HCT116 (cell line): ENCODE results near the gene MRPL58. TPM values are rescaled to one million over a fixed set of nuclear protein-coding genes. Genes with fewer than 3 reads are reported as not detected.

Experiments used
- ATAC-seq: fragments of 200-7000 bp; cut with Tn5 transposase; 2 replicates; pipeline ENCODE4 v1.9.1; 2020; ENCODE audit warnings: mild to moderate bottlenecking, moderate library complexity
- BruUV-seq: library from RNA; stranded (reverse); fragments of 400-500 nt; replicated peaks from 2 replicates; lab custom pipeline; 2021; lab: Mats Ljungman, UMichigan
- CTCF ChIA-PET: fragments of 300-600 bp; sonication (Branson Sonifier 250); formaldehyde crosslinking; loops from one replicate; lab custom pipeline; 2021; ENCODE audit warnings: antibody characterized with exemption; lab: Charles Lee
- POLR2A ChIA-PET: fragments of 300-600, 350-600 bp; sonication (Branson Sonifier 250); formaldehyde crosslinking; loops from one replicate; lab custom pipeline; 2021; ENCODE audit warnings: antibody characterized with exemption; lab: Charles Lee
- RAD21 ChIA-PET, 2 experiments: fragments of 300-600 bp; sonication (Branson Sonifier 250); formaldehyde crosslinking; loops; one replicate each; lab custom pipeline; 2023; ENCODE audit warnings: low total read pairs in 2 of 2; ENCODE audit not compliant: uncharacterized antibody in 2 of 2, unreplicated experiment in 2 of 2, low non-redundant PET in 1 of 2; lab: Charles Lee
- DNase-seq: peaks from one replicate; pipeline ENCODE4 v3.0.0-alpha.2; 2010; ENCODE audit warnings: low read depth, low spot score
- H2AFZ ChIP-seq: fragments of 200-600 bp; shearing (Covaris generic), sonication (generic); 2 replicates; pipeline ENCODE4 v1.6.1; 2017; ENCODE audit warnings: low read depth, mixed run types, mixed read lengths, antibody characterized with exemption, low read length; ENCODE audit not compliant: poor library complexity, severe bottlenecking
- H3K27ac ChIP-seq: 2 replicates; pipeline ENCODE4 v1.5.1; 2012; ENCODE audit warnings: low read depth, low read length
- H3K27me3 ChIP-seq: fragments of 200-600 bp; sonication (generic); 2 replicates; pipeline ENCODE4 v1.6.1; 2016; ENCODE audit warnings: mixed run types, low read length, mixed read lengths; ENCODE audit not compliant: insufficient read depth
- H3K36me3 ChIP-seq, 2 experiments: fragments of 200-500 bp in 1 of 2; fragments of 200-600 bp in 1 of 2; sonication (Bioruptor generic) in 1 of 2; sonication (generic) in 1 of 2; 2 replicates each; pipeline versions ENCODE4 v1.5.1 to v1.6.1; 2014 to 2016; ENCODE audit warnings: low read length in 2 of 2, inconsistent platforms in 1 of 2, mixed read lengths in 1 of 2, mixed run types in 1 of 2; ENCODE audit not compliant: insufficient read depth in 2 of 2, control insufficient read depth in 1 of 2
- H3K4me1 ChIP-seq, 2 experiments: fragments of 200-600 bp in 1 of 2; sonication (generic) in 1 of 2; 2 replicates each; pipeline versions ENCODE4 v1.5.1 to v1.6.1; 2012 to 2017; ENCODE audit warnings: low read length in 2 of 2, inconsistent platforms in 1 of 2, mild to moderate bottlenecking in 1 of 2, mixed read lengths in 1 of 2, mixed run types in 1 of 2, moderate library complexity in 1 of 2; ENCODE audit not compliant: insufficient read depth in 2 of 2, control insufficient read depth in 1 of 2
- H3K4me2 ChIP-seq: fragments of 200-600 bp; sonication (generic); 2 replicates; pipeline ENCODE4 v1.6.1; 2017; ENCODE audit warnings: mixed run types, low read length, mixed read lengths
- H3K4me3 ChIP-seq, 2 experiments: fragments of 200-600 bp in 1 of 2; sonication (generic) in 1 of 2; replicated peaks in 1 of 2; 2 replicates each; pipeline ENCODE4 v1.5.1; 2011 to 2016; ENCODE audit warnings: low read length in 2 of 2, control low read depth in 1 of 2, low read depth in 1 of 2, mild to moderate bottlenecking in 1 of 2, mixed read lengths in 1 of 2, mixed run types in 1 of 2
- H3K79me2 ChIP-seq: fragments of 200-600 bp; sonication (generic); 2 replicates; pipeline ENCODE4 v1.6.1; 2017; ENCODE audit warnings: mild to moderate bottlenecking, mixed run types, low read length, moderate library complexity, mixed read lengths; ENCODE audit not compliant: insufficient read depth
- H3K9ac ChIP-seq: fragments of 200-600 bp; sonication (generic); 2 replicates; pipeline ENCODE4 v1.6.1; 2016; ENCODE audit warnings: low read length, mixed read lengths
- H3K9me2 ChIP-seq: fragments of 200-600 bp; sonication (generic), shearing (Covaris generic); 2 replicates; pipeline ENCODE4 v1.6.1; 2017; ENCODE audit warnings: mixed run types, mild to moderate bottlenecking, moderate library complexity; ENCODE audit not compliant: insufficient read depth
- H3K9me3 ChIP-seq, 2 experiments: fragments of 200-500 bp in 1 of 2; fragments of 200-600 bp in 1 of 2; sonication (Bioruptor generic) in 1 of 2; sonication (generic) in 1 of 2; 2 replicates each; pipeline ENCODE4 v1.6.1; 2014 to 2017; ENCODE audit warnings: low read length in 2 of 2, mixed read lengths in 2 of 2, inconsistent platforms in 1 of 2, low read depth in 1 of 2, mild to moderate bottlenecking in 1 of 2, mixed run types in 1 of 2, moderate library complexity in 1 of 2; ENCODE audit not compliant: control insufficient read depth in 1 of 2, insufficient read depth in 1 of 2
- H4K20me1 ChIP-seq: fragments of 200-600 bp; sonication (generic), shearing (Covaris generic); 2 replicates; pipeline ENCODE4 v1.6.1; 2017; ENCODE audit warnings: mixed run types, mild to moderate bottlenecking, moderate library complexity; ENCODE audit not compliant: insufficient read depth
- ATF3 ChIP-seq: IDR thresholded peaks from 2 replicates; pipeline ENCODE4 v1.6.1; 2012
- EZH2 ChIP-seq: fragments of 200-600 bp; sonication (generic); IDR thresholded peaks from 2 replicates; pipeline ENCODE4 v1.6.1; 2017; ENCODE audit warnings: antibody characterized with exemption, mixed run types
- EZH2phosphoT487 ChIP-seq: fragments of 200-600 bp; IDR thresholded peaks from 2 replicates; pipeline ENCODE4 v1.6.1; 2018; ENCODE audit warnings: antibody characterized with exemption, borderline replicate concordance
- MAX ChIP-seq: IDR thresholded peaks from 2 replicates; pipeline ENCODE4 v1.6.1; 2012
- RAD21 ChIP-seq: IDR thresholded peaks from 2 replicates; pipeline ENCODE4 v1.6.1; 2012; ENCODE audit warnings: low read depth, mild to moderate bottlenecking
- SIN3A ChIP-seq: IDR thresholded peaks from 2 replicates; pipeline ENCODE4 v1.6.1; 2012; ENCODE audit warnings: low read depth
- ZFX ChIP-seq: fragments of 450-650 bp; IDR thresholded peaks from 2 replicates; pipeline ENCODE4 v1.6.1; 2017
- intact Hi-C: fragments of 100-400 bp; cut with micrococcal nuclease; formaldehyde crosslinking; loops from 2 replicates; pipeline ENCODE4 v1.10.0; 2022
- total RNA-seq: library from RNA; stranded (reverse); gene quantifications from one replicate; pipeline ENCODE4 v1.2.1, GENCODE V29; 2021; ENCODE audit not compliant: unreplicated experiment
- TF ChIP-seq, protein P1 (sequence below): IDR thresholded peaks from 2 replicates; pipeline ENCODE4 v1.6.1; 2011; ENCODE audit warnings: mild to moderate bottlenecking, low read length, moderate library complexity; ENCODE audit not compliant: insufficient replicate concordance; ENCODE audit errors: extremely low read depth

The MRPL58 gene
- total RNA-seq, 1 experiment from 2014 or later = 80.5 TPM

DNA sequence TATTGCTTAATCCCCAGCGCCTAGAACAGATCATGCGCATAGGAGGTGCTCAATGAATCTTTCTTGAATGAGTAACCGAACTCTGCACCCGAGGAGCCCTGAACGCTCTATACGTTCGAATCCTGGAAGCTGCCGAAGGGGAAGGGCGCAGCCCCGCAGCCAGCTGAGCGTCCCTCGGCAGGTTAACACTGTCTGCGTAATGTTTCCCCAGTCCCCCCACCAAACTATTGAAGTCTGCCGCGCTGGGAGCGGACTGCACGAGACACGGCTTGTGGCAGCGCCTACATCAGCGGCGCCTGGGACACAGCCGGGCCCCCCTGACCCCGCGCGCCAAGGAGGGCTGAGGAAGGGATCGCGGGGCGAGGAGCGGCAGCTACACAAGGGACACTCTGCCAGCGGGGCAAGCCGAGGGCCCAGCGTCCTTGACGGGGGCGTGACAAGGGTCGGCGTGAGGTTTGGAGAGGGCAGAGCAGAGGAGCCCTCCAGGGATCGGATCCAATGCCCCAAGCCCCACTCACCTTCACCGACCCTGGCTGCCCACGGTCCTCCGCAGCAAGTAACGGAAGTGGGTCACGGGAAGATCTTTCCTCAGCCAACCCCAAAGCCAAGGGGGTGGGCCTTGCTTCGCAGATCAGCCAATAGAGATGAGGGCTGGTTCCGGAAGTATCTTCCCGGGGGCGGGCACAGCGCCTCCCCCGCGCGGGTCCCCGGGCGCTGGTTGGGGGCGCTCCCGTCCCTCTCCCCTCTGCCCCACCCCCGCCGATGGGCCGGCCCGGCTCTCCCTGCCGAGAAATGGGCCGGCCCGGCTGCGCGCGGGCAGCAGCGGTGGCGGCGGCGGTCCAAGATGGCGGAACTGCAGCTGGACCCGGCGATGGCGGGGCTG, 34.2 kb downstream of the MRPL58 start, which contains the start of the genes ATP5PD and KCTD2 (continued):
- TF ChIP-seq, protein P1, sequence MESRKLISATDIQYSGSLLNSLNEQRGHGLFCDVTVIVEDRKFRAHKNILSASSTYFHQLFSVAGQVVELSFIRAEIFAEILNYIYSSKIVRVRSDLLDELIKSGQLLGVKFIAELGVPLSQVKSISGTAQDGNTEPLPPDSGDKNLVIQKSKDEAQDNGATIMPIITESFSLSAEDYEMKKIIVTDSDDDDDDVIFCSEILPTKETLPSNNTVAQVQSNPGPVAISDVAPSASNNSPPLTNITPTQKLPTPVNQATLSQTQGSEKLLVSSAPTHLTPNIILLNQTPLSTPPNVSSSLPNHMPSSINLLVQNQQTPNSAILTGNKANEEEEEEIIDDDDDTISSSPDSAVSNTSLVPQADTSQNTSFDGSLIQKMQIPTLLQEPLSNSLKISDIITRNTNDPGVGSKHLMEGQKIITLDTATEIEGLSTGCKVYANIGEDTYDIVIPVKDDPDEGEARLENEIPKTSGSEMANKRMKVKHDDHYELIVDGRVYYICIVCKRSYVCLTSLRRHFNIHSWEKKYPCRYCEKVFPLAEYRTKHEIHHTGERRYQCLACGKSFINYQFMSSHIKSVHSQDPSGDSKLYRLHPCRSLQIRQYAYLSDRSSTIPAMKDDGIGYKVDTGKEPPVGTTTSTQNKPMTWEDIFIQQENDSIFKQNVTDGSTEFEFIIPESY = no peak
- TF ChIP-seq RAD21 (no peak; the same call in 1 of the 2 replicates), ATF3 (no peak), EZH2 (no peak), MAX (peak; percentile 55; the same call in 1 of the 2 replicates)

- peak overlapping the region; percentile 86 to 98 for H3K4me3 ChIP-seq
- H3K9me3 ChIP-seq = no peaks in the 10 kb centered on the region
- ATAC-seq (peak; percentile 20), DNase-seq (no peak)
- ChIA-PET POLR2A (interaction anchor here (2.9 kb wide), 1 partner anchor 13 kb away, joined by 13 read pairs; no protein-coding TSS in a partner anchor), CTCF (interaction anchor here (1.0 to 3.6 kb wide), 3 partner anchors 12 to 86 kb away, joined by 3 to 12 read pairs (median 11); no protein-coding TSS in a partner anchor), RAD21 (no interaction called here)
- no peaks in the 10 kb centered on the region for H3K9me2 ChIP-seq
- TF ChIP-seq SIN3A (no peak), ZFX (0 out of 2 replicates have a peak, but pooled peaks have one; percentile 20), EZH2phosphoT487 (no peak)
- H3K27ac ChIP-seq = peak overlapping the region; percentile 99
- no peak overlapping the region for H2AFZ ChIP-seq
- no peaks in the 10 kb centered on the region for H4K20me1 ChIP-seq
- H3K27me3 ChIP-seq = no peaks in the 10 kb centered on the region
- peak overlapping the region; percentile 97 for H3K9ac ChIP-seq
- H3K79me2 ChIP-seq = peaks cover 45% of the 10 kb centered on the region
- BruUV-seq = no TSS peak
- peaks cover 10 to 17% of the 10 kb centered on the region in 2 experiments; a peak in 3 of 4 replicates for H3K4me1 ChIP-seq
- peak overlapping the region; percentile 88 for H3K4me2 ChIP-seq
- H3K36me3 ChIP-seq = peaks cover 9 to 10% of the 10 kb centered on the region in 2 experiments; a peak in 3 of 4 replicates
- intact Hi-C loops = no loop called here
Observed at GRCh38 chr17:75047398-75048098, 35.1 kb downstream of the MRPL58 start.
